GM19043 (cell line): ENCODE data around the gene RAVER2.
A peak's percentile ranks its signal among the peaks of the same experiment; 100 is the strongest.

Experiments
- ATAC-seq: cut with Tn5 transposase; IDR thresholded peaks from one replicate; pipeline ENCODE4 v1.9.1; 2021; ENCODE audit warnings: low read depth; ENCODE audit not compliant: unreplicated experiment

RAVER2 gene

GRCh38 chr1:64844609-64845008 lies 99.7 kb downstream of the RAVER2 start:
- ATAC-seq: no peak

- no peak for ATAC-seq
Observed at GRCh38 chr1:64845831-64846425, 101.1 kb downstream of the RAVER2 start.

GRCh38 chr1:64846573-64847430 lies 101.9 kb downstream of the RAVER2 start:
- no peak for ATAC-seq

DNA sequence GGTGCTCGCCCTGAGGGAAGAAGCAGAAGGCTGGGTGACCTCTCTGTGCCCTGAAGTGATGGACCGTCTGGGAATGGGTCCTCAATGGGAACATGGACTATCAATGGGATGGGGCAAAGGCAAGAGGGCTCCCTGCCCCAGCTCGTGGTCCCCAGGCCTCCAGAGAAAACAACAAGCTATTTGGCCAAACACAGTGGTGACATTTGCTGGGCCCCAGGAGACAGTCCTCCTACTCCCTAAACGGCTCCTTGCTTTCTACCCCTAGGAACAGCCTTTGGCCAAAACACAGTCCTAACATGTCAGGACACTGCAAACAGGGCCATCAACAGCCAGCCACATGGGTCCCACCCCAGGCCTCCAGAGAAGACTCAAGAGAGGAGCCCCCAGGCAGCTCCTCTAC lies 102.8 kb downstream of the RAVER2 start:
- ATAC-seq: no peak

GRCh38 chr1:64848136-64848535 lies 103.3 kb downstream of the RAVER2 start:
- no peak for ATAC-seq

DNA sequence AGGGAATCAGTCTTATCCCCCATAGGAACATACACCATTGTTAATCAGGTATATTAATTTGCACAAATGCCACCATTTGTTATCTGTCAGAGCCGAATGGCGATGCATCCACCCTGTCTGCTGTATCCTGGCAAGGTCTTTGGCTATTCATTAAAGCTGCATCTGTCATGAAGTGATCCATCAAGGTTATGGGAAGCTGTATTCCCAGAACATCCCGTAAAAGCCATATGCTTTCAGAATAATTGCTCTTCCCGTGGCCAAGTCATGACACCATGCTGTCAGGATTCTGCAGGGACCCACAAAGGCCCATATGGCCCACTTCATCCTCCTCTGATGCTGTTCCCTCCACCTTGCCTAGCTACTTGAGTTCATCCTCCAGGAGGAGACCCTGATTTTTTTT lies 103.9 kb downstream of the RAVER2 start:
- ATAC-seq: no peak

- no peak for ATAC-seq
Observed at GRCh38 chr1:64849942-64850341, 105.1 kb downstream of the RAVER2 start.

DNA sequence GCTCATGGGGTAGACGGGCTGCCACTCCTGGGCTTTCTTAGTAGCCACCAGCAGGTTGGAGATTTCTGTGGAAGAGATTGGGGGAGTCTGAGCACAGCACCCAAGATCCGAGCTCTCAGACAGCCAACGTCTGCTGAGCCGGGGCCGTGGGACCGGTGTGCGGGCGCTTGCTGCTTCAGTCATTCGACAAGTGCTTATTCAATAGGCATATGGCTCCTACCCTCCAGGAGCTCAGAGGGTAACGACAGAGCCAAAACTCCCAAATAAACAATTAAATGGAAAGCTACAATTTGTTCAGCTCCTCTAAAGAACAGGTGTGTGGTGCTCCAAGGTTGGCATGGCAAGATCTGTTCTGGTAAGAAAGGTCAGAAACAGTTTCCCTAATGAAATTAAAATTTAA lies 106.0 kb downstream of the RAVER2 start:
- ATAC-seq: no peak

GRCh38 chr1:64851664-64852063 lies 106.8 kb downstream of the RAVER2 start:
- no peak for ATAC-seq

- ATAC-seq: no peak
Observed at GRCh38 chr1:64854674-64855073, 109.8 kb downstream of the RAVER2 start.

DNA sequence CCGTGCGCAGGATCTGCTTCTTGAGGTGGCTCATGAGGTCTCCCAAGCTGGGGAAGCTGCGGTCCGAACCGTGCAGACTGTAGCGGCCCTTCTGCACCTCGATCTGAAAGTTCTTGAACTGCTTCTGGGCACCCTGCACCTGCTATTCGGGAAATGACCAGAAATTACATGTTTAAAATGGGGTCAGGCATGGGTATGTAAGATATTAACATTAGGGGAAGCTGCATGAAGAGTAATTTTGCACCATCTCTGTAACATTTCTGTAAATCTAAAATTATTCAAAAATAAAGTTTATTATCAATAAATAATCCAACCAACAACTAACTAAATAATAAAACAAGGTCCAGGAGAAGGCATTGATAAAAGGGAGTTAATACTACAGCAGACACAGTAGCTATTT lies 110.7 kb downstream of the RAVER2 start:
- ATAC-seq: no peak

DNA sequence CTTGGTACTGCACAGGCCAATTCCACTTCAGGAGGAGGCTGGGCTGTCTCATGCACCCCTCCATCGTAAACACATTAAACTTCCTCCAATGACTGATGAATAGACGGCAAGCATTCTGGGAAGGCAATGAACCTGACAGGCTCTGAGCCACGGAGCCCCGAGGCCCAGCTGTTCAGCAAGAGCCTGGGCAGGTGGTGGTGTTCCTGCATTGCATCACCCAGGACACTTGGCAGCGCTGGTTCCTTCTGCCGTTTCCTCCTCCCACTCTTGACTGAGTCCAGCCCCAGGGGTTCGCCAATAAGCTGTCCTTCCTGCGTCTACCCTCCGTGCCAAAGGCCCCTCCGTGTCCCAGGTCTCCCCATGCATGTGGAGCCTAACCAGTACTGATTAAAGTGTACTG lies 111.7 kb downstream of the RAVER2 start:
- ATAC-seq: no peak

GRCh38 chr1:64857347-64857746 lies 112.5 kb downstream of the RAVER2 start:
- no peak for ATAC-seq

DNA sequence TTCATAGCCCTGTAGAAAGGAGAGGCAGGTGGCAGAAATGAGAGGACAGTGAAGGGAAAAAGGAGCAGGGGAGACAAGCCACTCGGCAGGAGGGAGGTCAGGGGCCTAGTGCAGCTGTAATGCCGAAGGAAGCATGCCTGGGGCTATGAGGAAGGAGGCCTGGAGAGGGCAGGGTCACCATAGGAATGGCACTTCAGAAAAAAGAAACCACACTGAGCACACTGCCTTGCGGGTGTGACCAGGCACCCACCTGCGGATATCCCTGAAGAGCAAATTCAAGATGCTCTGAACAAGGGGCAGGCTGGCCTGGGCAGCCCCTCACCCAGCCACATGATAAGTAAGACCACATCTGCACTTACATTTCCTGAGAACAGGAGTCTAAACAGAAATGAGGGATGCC lies 116.7 kb downstream of the RAVER2 start:
- no peak for ATAC-seq

DNA sequence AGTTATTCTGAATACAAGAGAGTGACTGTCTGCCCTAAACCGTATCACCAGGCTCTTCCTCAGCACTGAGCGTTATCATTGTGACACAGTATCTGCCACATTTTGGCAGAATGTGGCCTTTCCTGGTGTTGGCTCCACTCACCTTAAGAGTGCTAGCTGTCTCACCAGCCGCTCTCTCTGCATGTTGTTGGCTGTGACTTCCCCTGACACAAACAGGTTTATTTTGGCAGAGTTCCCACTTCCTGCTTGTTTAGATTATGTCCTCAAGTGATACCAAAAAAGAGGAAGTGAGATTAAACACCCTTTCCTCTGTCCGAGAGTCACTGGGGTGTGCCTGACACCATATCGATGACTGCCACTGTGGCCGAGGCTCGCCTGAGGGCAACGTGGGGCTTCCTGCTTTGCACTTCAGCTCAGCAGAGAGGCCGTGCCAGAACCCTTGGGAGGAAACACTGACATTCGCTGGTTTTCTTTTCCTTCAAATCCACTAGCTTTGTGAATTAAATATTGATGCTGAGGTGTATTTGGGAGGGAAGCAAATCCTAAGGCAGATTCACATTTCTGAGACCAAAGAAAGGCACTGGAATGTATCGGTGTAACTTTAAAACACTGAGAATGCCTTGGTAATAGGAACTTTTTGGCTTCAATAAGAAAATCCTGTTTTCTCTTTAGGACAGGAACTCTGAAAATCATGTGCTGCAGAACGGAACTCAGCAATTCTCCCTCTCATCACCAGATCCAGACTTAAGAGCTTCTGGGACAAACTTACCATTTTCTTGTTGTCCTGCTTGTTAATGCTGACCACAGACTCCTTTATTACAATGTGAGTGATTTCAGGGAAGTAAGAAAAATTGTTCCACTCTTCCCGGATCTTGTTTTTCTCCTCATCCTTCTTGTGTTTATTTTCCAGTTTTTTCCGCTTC lies 119.4 kb downstream of the RAVER2 start:
- peak; percentile 100 for ATAC-seq

GRCh38 chr1:64865105-64865757 lies 120.4 kb downstream of the RAVER2 start:
- ATAC-seq: no peak

GRCh38 chr1:64866689-64867088 lies 121.8 kb downstream of the RAVER2 start:
- no peak for ATAC-seq

- ATAC-seq: no peak
Observed at GRCh38 chr1:64867266-64867665, 122.4 kb downstream of the RAVER2 start.

- ATAC-seq: no peak
Observed at GRCh38 chr1:64871256-64871655, 126.4 kb downstream of the RAVER2 start.

DNA sequence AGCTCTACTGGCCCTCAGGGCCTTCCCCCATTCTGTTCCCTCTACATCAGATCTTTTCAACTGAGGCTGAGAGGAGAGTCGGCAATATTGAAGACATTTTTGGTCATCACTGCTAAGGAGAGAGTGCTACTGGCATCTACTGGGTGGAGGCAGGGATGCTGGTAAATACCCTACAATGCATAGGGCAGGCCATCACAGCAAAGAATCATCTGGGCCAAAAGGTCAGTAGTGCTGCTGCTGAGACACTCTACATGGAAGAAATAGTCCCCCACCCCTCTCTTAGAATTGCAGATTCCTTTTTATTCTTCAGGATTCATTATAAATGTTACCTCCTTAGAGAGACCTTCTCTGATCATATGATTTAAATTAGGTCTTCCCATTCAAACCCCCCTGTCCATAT lies 127.2 kb downstream of the RAVER2 start:
- no peak for ATAC-seq

DNA sequence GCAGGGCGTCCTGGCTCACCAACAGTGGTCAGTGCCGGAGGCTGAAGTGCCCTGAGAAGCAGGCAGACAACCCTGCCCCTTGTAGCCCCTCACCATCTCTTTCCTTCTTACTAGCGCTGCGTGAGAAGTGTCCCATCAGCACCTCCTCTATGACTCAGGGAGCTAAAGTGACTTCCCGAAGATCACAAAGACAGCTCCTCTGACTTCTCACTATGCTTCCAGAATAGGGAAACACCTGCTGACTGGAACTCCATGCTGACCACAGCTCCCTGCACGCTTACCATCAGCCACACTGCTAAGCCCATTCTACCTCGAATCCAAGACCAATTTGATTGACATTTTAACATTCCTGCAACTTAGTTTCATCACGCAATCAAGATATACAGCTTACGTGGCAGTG lies 128.7 kb downstream of the RAVER2 start:
- no peak for ATAC-seq
